Ammon's horn (tissue), 1 donor: ENCODE measurements around the gene MAP3K21.

Source experiments
- DNase-seq: peaks from one replicate; pipeline ENCODE4 v3.0.0-alpha.2; 2016; ENCODE audit warnings: low spot score

The MAP3K21 gene

GRCh38 chr1:233326319-233326718, 1.2 kb upstream of the MAP3K21 start:
- no peak for DNase-seq

- peak; percentile 69 for DNase-seq
Measured at GRCh38 chr1:233326811-233327650, 493 bp upstream of the MAP3K21 start.

GRCh38 chr1:233328142-233328921, 808 bp downstream of the MAP3K21 start:
- DNase-seq, result peak; percentile 5

GRCh38 chr1:233331676-233332519, 4.4 kb downstream of the MAP3K21 start:
- no peak for DNase-seq

- no peak for DNase-seq
Measured at GRCh38 chr1:233333086-233333485, 5.6 kb downstream of the MAP3K21 start.

GRCh38 chr1:233334092-233334491, 6.6 kb downstream of the MAP3K21 start:
- no peak for DNase-seq

- DNase-seq, result no peak
Measured at GRCh38 chr1:233336554-233337456, 9.3 kb downstream of the MAP3K21 start.

- DNase-seq, result no peak
Measured at GRCh38 chr1:233337505-233337904, 10.0 kb downstream of the MAP3K21 start.

GRCh38 chr1:233338102-233338501, 10.6 kb downstream of the MAP3K21 start:
- DNase-seq, result no peak

- DNase-seq, result no peak
Measured at GRCh38 chr1:233340031-233340555, 12.6 kb downstream of the MAP3K21 start.

GRCh38 chr1:233340966-233341516, 13.5 kb downstream of the MAP3K21 start:
- no peak for DNase-seq

- no peak for DNase-seq
Measured at GRCh38 chr1:233342086-233342485, 14.6 kb downstream of the MAP3K21 start.

- no peak for DNase-seq
Measured at GRCh38 chr1:233343262-233343661, 15.7 kb downstream of the MAP3K21 start.

- no peak for DNase-seq
Measured at GRCh38 chr1:233347338-233347737, 19.8 kb downstream of the MAP3K21 start.

- DNase-seq, result no peak
Measured at GRCh38 chr1:233349137-233349536, 21.6 kb downstream of the MAP3K21 start.

GRCh38 chr1:233354983-233355382, 27.5 kb downstream of the MAP3K21 start:
- no peak for DNase-seq

GRCh38 chr1:233355841-233356704, 28.5 kb downstream of the MAP3K21 start:
- DNase-seq, result no peak

GRCh38 chr1:233356705-233356987, 29.1 kb downstream of the MAP3K21 start:
- DNase-seq, result no peak

- DNase-seq, result peak; percentile 7
Measured at GRCh38 chr1:233357595-233358397, 30.3 kb downstream of the MAP3K21 start.
